ENCODE measurements around the gene PDE10A. TPM values are rescaled to one million over a fixed set of nuclear protein-coding genes. Genes with fewer than 3 reads are reported as not detected.

Gene PDE10A
- total and polyA plus RNA-seq, 2 of the 13 experiments (the other 11 are each of a cell fraction or from before 2014, with no cell fraction given) = not detected

DNA sequence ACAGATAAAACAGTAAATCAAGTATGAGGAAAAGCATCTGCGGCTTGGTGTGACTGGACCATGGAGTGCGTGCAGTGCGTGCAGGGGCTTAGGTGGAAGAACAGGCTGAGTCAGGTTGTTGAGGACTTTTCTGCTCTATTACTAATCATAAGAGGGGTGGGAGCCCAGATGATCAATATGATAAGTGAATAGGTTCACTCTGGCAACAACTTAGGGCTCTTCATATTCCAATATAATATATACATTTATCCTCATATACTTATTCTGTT lies 56.4 kb downstream of the PDE10A start:
- ATAC-seq = no peak
- Histone ChIP-seq H3K79me2 (ENCODE audit: insufficient read depth, low read length) (no peaks in the 10 kb centered on the region), H2AFZ (ENCODE audit: low read length) (no peak overlapping the region), H3K4me2 (ENCODE audit: low read depth, low read length) (no peak overlapping the region), H3K27me3 (ENCODE audit: control insufficient read depth in 1 of 2, insufficient read depth in 2 of 2, low read length in 2 of 2) (peaks cover 0 to 7% of the 10 kb centered on the region in 2 experiments; a peak in 2 of 5 replicates), H3K9me3 (ENCODE audit: low read length) (no peaks in the 10 kb centered on the region), H3K4me3 (replicated peaks in 1 of 3; ENCODE audit: insufficient read depth in 1 of 3, low read depth in 2 of 3, low read length in 3 of 3) (no peak overlapping the region), H3K9ac (ENCODE audit: insufficient read depth, low read depth, low read length) (no peak overlapping the region), H3K27ac (ENCODE audit: extremely low read length, insufficient read depth, low read length) (no peak overlapping the region), H4K20me1 (ENCODE audit: insufficient read depth, low read length) (no peaks in the 10 kb centered on the region), H3K36me3 (replicated peaks in 1 of 2; ENCODE audit: control insufficient read depth in 1 of 2, insufficient read depth in 2 of 2, low read length in 2 of 2) (no peaks in the 10 kb centered on the region), H3K4me1 (ENCODE audit: insufficient read depth, low read length) (no peaks in the 10 kb centered on the region)
- no peak for DNase-seq (ENCODE audit: low spot score)
- in situ Hi-C loops (cut with HindIII; ENCODE audit: extremely low pct_ligation_motif_present, low pct_unique_long_range_greater_than_20kb) (no loop called here), intact Hi-C loops (cut with micrococcal nuclease; ENCODE audit: unreplicated experiment) (no loop called here)
- ChIA-PET CTCF (ENCODE audit: low intra/inter-chr PET ratio, low total read pairs) (no interaction called here), POLR2A (no interaction called here)
- no TSS peak for BruUV-seq (replicated peaks)
- WGBS (ENCODE audit: low lambda C conversion rate) = 42% methylated on average over 3 of the region's 3 CpGs
- TF ChIP-seq ZNF761 (CRISPR knock-in tag; conservative IDR thresholded peaks at IDR 0.05) = no peak
- no peak for TF ChIP-seq ZMYM4 (CRISPR knock-in tag; IDR thresholded peaks at IDR 0.05)
- no peak for TF ChIP-seq ZFX (CRISPR knock-in tag; IDR thresholded peaks at IDR 0.05; ENCODE audit: low read depth)
- no peak for FAIRE-seq

DNA sequence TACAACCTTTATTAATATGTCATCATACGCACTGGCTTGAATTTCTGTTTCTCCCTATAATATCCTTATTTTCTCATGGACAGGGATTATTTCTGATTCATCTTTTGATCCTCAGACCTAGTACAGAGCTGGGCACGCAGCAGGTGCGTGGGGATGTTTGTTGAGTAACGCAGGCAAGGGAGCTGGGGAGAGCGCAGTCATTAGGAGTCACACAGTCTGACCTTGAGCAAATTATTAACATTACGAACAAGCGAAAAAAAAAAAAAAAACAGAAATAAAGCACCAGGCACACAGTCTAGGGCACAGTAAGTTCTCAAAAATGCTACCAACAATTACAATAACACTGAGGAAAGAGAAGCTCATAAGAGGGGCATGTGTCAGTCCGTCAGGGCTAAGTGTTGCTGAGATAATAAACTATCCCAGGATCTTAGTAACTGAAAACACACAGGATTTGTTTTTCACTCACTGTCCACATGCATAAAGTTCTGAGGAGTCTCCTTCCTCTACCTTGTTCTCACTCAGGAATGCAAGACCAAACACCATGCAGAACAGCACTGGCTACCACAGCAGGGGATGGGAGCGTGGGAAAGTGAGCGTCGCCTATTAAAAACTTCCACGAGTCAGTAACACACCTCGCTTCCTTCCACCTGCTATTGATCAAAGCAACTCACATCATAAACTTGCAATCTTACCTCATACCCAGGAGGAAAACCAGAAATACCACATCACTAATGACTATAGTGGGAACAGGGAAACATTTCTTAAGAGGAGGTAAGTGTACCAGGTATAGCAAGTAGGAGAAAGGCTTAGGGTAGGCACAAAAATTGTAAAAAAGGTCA lies 56.9 kb downstream of the PDE10A start:
- BruUV-seq (replicated peaks) = no TSS peak
- Histone ChIP-seq H3K79me2 (ENCODE audit: insufficient read depth, low read length) (no peaks in the 10 kb centered on the region), H3K27me3 (ENCODE audit: control insufficient read depth in 1 of 2, insufficient read depth in 2 of 2, low read length in 2 of 2) (peaks cover 0 to 7% of the 10 kb centered on the region in 2 experiments; a peak in 2 of 5 replicates), H2AFZ (ENCODE audit: low read length) (no peak overlapping the region), H3K4me1 (ENCODE audit: insufficient read depth, low read length) (no peaks in the 10 kb centered on the region), H3K27ac (ENCODE audit: extremely low read length, insufficient read depth, low read length) (no peak overlapping the region), H4K20me1 (ENCODE audit: insufficient read depth, low read length) (no peaks in the 10 kb centered on the region), H3K4me3 (replicated peaks in 1 of 3; ENCODE audit: insufficient read depth in 1 of 3, low read depth in 2 of 3, low read length in 3 of 3) (no peak overlapping the region), H3K36me3 (replicated peaks in 1 of 2; ENCODE audit: control insufficient read depth in 1 of 2, insufficient read depth in 2 of 2, low read length in 2 of 2) (no peaks in the 10 kb centered on the region), H3K9ac (ENCODE audit: insufficient read depth, low read depth, low read length) (no peak overlapping the region), H3K4me2 (ENCODE audit: low read depth, low read length) (no peak overlapping the region), H3K9me3 (ENCODE audit: low read length) (no peaks in the 10 kb centered on the region)
- ChIA-PET POLR2A (no interaction called here), CTCF (ENCODE audit: low intra/inter-chr PET ratio, low total read pairs) (no interaction called here)
- 19% methylated on average over 13 of the region's 13 CpGs for WGBS (ENCODE audit: low lambda C conversion rate)
- intact Hi-C loops (cut with micrococcal nuclease; ENCODE audit: unreplicated experiment) (no loop called here), in situ Hi-C loops (cut with HindIII; ENCODE audit: extremely low pct_ligation_motif_present, low pct_unique_long_range_greater_than_20kb) (no loop called here)
- ATAC-seq = no peak; the same call in 2 of the 3 replicates
- DNase-seq (ENCODE audit: low spot score) = no peak
- no peak for FAIRE-seq
- no peak for TF ChIP-seq ZFY (CRISPR knock-in tag; IDR thresholded peaks at IDR 0.05)
- no peak for TF ChIP-seq ZSCAN21 (CRISPR knock-in tag; IDR thresholded peaks at IDR 0.05; ENCODE audit: borderline replicate concordance)
- no peak for TF ChIP-seq GATAD2A (CRISPR knock-in tag; IDR thresholded peaks at IDR 0.05)
- no peak for TF ChIP-seq HMGA1 (CRISPR knock-in tag; conservative IDR thresholded peaks at IDR 0.05)
- TF ChIP-seq ARNT (IDR thresholded peaks at IDR 0.05) = no peak
- no peak for TF ChIP-seq ZNF468 (CRISPR knock-in tag; IDR thresholded peaks at IDR 0.05)
- TF ChIP-seq NAIF1 (CRISPR knock-in tag; IDR thresholded peaks at IDR 0.05; ENCODE audit: borderline replicate concordance) = no peak
- no peak for TF ChIP-seq FOXA1 (IDR thresholded peaks at IDR 0.05)
- TF ChIP-seq FOXA1 (CRISPR knock-in tag; IDR thresholded peaks at IDR 0.05) = no peak
- TF ChIP-seq, protein P1, sequence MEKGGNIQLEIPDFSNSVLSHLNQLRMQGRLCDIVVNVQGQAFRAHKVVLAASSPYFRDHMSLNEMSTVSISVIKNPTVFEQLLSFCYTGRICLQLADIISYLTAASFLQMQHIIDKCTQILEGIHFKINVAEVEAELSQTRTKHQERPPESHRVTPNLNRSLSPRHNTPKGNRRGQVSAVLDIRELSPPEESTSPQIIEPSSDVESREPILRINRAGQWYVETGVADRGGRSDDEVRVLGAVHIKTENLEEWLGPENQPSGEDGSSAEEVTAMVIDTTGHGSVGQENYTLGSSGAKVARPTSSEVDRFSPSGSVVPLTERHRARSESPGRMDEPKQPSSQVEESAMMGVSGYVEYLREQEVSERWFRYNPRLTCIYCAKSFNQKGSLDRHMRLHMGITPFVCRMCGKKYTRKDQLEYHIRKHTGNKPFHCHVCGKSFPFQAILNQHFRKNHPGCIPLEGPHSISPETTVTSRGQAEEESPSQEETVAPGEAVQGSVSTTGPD (CRISPR knock-in tag; IDR thresholded peaks at IDR 0.05) = no peak
- TF ChIP-seq SMARCE1 (IDR thresholded peaks at IDR 0.05; ENCODE audit: borderline replicate concordance) = no peak
- TF ChIP-seq FOXK1 (CRISPR knock-in tag; IDR thresholded peaks at IDR 0.05; ENCODE audit: borderline replicate concordance, low read depth) = no peak
- no peak for TF ChIP-seq ZNF720 (CRISPR knock-in tag; IDR thresholded peaks at IDR 0.05)
- TF ChIP-seq ZNF451 (CRISPR knock-in tag; IDR thresholded peaks at IDR 0.05) = no peak
- no peak for TF ChIP-seq ZNF547 (CRISPR knock-in tag; IDR thresholded peaks at IDR 0.05)
- no peak for TF ChIP-seq IRF2 (CRISPR knock-in tag; IDR thresholded peaks at IDR 0.05)
- TF ChIP-seq, protein P2, sequence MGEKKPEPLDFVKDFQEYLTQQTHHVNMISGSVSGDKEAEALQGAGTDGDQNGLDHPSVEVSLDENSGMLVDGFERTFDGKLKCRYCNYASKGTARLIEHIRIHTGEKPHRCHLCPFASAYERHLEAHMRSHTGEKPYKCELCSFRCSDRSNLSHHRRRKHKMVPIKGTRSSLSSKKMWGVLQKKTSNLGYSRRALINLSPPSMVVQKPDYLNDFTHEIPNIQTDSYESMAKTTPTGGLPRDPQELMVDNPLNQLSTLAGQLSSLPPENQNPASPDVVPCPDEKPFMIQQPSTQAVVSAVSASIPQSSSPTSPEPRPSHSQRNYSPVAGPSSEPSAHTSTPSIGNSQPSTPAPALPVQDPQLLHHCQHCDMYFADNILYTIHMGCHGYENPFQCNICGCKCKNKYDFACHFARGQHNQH (CRISPR knock-in tag; IDR thresholded peaks at IDR 0.05) = no peak

Data from HepG2 (cell line).